ENCODE results near the gene GPR135.
"Not testable (repeated sequence)": the region's sequence is repeated elsewhere in the genome, so short reads cannot be mapped to it uniquely, and the experiment has no call there.

Gene GPR135

DNA sequence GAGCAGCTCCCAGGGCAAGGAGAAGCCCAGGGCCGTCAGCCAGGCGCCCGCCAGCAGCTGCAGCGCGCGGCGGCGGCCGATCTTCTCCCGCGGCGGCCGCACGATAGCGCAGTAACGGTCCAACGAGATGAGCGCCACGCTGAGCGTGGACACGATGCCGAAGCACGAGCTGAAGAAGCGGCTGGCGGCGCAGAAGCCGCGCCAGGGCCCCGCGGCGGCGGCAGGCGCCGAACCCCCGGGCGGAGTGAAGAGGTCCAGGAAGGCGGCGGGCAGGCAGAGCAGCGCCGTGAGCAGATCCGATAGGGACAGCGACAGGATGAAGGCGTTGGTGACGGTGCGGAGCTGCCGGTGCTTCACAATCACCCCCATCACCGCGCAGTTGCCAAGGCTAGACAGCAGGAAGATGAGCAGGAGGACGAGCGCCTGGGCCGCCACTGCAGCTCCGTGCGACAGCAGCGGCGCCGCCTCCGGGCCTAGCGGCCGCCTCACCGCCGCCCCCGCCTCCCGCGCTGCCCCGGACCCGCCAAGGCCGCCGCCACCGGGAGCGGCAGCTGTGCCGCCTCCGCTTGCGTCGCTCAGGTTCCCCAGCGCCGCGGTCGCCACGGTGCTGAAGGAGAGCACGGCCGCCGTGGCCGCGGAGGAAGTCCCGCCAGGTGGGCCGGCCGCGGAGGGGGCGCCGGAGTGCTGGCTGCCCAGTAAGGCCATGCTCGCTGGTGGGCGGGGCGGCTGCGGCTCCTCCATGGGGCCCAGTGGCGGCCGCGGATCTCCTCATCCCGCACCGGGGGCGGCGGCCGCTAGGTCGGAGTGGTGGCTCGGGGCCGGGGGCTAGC, 479 bp downstream of the GPR135 start:
- DNase-seq, result peak; percentile 51 to 58

DNA sequence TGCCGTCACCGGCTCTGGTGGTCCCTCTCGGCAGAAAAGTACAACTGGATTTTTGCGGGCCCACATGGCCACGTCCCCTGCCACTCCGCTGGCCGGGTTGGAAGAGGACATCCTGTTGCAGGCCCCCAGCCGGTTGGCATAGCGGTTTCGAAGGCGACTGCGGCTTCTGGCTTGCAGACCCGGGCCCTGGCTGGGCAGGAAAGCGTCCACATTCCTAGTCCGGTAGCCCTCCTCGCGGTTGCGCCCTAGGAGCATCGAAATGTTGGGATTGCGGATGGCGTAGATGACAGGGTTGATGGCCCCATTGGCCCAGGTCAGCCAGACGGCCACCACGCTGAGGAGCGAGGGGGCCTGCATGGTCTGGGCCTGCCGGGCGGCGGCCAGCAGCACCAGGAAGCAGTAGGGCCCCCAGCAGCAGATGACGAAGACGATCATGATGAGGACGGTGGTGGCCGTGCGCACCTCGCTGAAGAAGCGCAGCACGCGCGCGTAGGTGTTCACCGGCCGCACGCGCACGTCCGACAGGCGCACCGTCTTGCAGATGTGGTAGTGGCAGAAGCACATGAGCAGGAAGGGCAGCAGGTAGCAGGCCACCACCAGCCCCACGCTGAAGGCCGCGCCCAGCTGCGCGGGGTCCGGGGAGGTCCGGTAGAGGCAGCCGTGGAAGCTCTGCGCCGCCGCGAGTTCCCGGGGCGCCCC, 1.2 kb downstream of the GPR135 start:
- peak in 1 of 2 donors; percentile 11 for DNase-seq

DNA sequence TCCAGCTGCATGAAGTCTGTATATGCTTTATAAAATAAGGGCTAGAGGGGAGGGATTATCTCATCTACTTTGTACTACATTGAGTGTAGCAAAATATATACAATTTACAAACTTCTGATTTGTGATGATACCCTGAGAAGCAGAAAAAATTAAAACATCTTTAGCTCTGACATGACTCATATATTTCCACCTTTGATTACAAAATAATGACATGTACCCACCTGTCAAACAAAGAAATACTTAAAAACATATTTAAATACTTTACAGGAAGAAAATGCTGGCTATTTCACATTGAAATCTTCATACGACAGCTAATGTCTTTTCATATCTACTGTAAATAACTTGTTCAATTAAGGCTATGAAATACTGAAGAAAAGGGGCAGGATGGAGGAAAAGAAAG, 3.3 kb downstream of the GPR135 start:
- no peak for DNase-seq

DNA sequence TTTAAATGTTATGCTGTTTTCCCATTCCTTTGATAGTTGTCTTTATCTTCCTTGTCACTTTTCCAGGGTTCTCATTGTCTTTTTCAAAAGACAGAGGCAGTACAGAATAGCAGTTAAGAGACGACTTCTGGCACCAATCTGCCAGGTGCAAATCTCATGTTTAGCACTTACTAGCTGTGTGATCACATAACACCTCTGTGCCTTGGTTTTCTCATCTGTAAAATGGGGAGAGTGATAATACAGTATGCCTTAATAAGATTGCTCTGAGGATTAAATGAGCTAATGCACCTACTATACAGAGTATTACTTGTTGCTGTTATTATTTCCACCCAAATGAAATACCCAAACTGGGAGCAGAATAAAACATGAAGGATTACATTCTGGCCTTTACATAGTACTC, 4.8 kb downstream of the GPR135 start:
- DNase-seq, result no peak

DNA sequence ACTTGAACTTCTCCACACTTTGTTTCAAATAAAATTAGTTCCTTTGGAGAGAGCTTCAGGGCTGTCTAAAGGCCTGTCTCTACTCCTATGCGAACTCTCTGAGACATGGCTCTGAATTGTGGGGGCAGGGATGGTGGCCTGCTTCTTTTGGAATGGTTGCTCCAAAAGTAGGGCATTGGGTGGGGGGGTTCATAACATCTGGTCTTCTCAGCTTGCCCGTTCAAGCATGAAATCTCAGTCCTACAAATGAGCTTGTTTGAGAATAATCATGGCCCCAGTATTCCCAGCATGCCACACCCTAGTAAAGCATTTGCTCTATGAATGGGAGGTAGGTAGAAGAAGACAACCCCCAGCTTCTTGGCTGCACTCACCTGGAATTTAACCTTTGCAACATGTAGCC, 6.7 kb downstream of the GPR135 start:
- DNase-seq, result no peak

DNA sequence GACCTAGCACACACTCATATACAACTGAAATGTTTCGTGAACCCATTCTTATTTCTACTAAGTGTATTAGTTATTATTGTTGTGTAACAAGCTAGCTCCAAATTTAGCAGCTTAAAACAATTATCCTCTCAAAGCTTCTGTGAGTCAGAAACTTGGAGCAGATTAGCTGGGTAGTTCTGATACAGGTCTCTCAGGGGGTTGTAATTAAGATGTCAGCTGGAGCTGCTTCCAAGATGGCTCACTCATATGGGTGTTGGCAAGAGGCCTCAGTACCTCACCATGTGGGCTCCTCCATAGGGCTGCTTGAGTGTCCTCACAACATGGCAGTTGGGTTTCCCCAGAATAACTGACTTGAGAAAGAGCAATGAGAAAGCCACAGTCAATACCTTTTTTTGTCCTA, 9.8 kb downstream of the GPR135 start:
- no peak for DNase-seq

DNA sequence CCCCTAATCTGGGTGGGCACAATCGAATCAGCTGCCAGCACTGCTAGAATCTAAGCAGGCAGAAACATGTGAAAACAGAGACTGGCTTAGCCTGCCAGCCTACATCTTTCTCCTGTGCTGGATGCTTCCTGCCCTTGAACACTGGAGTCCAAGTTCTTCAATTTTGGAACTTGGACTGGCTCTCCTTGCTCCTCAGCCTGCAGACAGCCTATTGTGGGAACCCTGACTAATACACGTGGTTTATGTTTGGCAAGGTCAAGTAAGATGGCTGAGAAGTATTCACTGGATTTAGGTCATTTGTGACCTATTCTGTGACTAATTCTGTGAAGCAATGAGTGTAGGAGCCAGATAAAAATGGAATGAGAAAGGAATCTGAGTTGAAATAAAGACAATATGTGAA, 11.0 kb downstream of the GPR135 start:
- no peak for DNase-seq

DNA sequence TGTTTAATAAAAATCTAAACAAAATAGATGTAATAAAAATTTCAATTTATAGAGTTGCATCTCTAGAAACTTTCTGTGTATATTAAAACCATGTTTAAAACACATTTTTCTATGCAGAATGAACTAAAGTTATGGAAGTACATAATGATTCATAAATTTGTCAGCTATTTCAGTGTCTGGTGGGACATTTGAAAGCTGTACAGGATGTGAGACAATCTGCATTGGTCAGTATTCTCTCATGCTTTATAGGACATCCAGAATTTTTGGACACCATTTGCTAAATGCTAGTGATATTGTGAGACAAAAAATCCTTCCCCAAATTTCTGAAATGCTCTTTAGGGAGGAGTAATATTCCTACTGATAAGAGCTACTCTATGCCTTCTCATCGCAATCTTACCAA, 13.3 kb downstream of the GPR135 start:
- no peak for DNase-seq

DNA sequence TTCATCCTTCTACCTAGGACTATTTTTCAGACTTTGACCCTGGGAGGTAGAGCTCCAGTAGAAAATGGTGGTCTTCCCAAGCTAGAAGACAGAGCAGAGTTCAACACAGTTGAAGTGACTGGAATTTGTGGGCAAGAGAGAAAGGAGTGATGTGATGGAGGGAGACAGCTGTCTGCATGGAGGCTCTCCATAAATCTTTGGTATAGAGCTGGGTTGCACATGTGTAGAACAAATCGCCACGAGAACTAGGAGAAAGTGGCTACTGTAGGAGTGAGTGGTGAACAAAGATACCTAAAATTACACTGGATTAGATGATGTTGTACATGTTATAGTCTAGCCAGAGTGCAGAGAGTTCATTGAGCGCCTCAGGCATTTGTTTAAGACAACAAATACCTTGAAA, 14.5 kb downstream of the GPR135 start:
- no peak for DNase-seq

DNA sequence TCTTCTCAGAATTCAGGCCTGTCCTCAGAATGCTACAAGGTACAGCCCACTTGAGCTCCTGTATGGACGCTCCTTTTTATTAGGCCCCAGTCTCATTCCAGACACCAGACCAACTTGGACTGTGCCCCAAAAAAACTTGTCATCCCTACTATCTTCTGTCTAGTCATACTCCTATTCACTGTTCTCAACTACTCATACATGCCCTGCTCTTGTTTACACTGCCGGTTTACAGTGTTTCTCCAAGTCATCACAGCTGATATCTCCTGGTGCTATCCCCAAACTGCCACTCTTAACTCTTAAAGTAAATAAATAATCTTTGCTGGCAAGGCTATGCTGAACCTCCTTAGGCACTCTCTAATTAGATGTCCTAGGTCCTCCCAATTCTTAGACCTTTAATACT, 16.5 kb downstream of the GPR135 start:
- not testable (repeated sequence) for DNase-seq

DNA sequence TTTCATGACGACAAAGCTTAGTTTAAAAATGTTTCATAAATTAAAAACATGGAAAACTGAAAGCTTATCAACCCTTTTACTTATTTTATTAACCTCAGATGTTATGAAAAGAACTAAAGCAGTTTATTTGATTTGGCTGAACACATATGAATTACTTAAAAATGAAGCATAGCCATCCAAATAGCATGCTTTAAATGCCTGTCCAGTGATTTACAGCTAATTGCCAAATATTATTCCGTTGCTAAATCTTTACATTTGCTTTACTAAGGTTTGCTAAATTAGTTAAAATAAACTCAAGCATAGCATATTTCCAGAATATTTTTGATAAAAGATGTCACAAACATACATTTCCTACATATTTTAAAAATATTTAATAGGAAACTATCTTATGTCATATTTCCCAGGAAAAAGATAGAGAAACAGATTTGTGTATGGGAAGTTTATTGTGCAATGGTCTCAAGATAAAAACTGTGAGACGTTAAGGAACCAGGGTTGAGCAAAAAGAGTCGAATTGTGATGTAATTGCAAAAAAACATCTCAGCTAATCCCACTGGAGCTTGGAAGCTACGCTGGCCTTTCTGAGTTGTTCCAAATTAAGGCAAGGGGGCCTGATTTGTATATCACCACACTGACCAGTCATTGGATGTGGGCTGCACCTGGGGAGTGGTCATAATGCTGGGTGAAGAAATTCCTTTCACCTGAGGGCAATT, 25.8 kb downstream of the GPR135 start:
- DNase-seq, result no peak

DNA sequence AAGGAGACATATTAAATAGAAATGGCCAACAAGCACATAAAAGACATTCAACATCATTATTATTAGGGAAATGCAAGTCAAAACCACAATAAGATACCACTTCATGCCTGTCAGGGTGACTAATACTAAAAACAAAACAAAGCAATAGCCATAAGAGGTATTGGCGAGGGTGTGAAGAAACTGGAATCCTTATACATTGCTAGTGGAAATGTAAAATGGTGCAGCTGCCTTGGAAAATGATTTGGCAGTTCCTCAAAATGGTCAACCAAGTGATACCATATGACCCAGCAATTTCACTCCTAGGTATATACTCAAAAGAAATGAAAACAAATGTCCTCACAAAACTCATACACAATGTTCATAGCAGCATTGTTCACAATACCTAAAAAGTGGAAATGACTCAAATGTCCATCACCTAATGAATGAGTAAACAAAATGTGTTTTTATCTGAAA, 27.0 kb downstream of the GPR135 start:
- DNase-seq, result no peak

DNA sequence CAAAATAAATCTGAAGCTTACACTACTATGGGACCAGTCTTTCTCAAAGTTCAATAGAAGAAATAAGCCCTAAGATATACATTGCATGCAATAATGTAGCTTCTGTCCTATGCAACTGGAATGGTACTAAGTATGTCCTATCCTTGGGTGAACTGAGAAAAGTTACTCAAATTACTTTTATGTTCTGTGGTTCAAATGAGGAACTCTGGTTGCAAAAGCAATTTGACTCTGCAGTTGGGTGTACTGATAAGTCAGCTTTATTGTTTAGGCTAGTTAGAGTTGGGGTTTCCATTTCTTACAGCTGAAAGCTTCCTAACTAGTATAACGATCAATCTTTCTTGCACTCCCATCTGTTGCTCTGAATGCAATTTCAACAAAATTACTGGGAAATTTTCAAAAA, 29.2 kb downstream of the GPR135 start:
- DNase-seq, result no peak

DNA sequence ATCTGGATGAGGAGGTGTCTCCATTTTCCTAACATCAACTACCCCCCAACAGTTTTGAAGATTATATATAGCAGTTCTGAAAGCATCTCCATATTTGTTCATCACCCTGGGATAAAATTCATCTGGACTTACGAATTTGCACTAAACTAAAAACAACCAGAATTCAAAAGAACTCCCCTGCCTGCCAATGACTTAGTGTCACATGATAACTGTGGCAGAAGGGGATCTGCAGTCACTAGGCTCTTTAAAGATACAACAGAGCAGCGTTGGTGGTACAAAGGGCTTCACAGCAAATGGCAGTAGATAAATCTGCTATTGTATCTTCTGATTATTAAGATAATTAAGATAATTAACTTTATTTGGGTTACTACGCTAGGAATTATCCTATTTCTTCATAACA, 30.1 kb downstream of the GPR135 start:
- DNase-seq, result no peak

DNA sequence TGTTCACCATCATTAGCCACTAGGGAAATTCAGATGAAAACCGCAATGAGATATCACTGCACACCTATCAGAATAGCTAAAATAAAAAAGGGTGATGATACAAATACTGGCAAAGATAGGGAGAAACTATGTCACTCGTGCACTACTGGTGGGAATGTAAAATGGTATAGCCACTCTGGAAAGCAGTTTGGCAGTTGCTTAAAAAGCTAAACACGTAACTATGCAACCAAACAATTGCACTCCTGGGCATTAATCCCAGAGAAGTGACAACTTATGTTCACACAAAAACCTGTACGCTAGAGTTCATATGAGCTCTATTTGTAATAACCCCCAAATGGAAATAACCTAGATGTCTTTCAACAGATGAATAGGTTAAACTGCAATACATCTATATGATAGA, 35.4 kb downstream of the GPR135 start:
- DNase-seq, result no peak

DNA sequence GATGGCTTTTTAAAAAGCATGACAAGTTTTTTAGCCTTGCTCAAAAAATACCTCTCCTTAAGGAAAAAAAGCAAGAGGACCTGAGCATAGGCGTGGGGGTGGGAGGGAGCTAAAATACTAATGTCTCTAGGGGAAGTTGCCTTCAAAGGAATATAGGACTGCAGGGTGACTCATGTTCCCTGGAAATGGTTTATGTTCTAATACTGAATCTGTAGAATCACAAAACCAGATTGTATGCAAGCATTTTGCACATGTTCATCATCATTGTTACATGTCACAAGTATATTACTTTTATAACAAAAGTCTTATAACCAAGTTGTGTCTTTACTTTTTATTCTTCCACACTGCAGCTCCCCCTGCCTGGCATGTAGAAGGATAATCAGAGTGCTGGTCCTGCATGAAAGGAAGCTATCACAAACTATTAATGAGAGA, 36.6 kb downstream of the GPR135 start:
- no peak for DNase-seq

DNA sequence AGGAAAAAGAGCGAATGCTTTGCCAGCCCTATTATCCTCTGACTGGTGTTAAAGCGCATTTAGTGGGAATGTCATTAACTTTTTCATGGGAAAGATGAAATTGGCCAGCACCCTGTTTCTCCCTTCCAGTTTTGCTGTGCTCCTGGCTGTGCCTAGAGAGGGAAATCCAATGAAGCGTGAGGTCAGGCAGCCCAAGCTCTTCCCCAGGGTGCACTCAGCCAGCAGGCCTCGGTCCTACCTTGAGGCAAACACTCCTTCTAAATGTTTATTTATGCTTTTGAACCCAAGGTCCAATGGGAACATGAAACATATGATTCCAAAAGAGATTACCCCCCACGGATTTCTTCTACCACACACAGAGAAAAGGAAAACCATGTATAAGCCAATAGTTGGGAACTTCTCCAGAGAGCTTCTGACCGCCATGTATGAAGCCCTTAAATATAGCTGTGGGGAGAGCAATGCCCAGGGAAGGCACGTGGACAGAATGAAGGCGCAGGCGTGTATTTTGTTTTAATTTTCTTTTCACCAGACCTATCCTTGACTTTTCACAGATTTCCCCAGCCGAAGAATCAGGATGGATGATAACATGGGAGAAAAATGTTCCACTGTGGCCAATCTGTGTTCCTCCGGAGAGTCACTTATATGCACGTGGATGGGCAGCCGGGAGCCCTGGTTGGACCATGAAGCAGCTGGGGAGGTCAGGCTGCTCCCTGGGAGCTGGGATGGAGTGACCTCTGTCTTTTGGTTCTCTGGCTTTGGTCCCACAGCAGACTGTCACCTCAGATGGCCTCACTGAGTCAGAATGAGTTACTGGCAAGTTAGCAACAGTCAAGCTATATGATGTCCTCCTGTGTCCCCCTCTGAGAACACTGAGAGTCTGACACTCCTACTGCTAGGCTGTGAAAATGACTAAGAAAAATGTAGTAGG, 37.3 kb downstream of the GPR135 start:
- DNase-seq, result no peak

DNA sequence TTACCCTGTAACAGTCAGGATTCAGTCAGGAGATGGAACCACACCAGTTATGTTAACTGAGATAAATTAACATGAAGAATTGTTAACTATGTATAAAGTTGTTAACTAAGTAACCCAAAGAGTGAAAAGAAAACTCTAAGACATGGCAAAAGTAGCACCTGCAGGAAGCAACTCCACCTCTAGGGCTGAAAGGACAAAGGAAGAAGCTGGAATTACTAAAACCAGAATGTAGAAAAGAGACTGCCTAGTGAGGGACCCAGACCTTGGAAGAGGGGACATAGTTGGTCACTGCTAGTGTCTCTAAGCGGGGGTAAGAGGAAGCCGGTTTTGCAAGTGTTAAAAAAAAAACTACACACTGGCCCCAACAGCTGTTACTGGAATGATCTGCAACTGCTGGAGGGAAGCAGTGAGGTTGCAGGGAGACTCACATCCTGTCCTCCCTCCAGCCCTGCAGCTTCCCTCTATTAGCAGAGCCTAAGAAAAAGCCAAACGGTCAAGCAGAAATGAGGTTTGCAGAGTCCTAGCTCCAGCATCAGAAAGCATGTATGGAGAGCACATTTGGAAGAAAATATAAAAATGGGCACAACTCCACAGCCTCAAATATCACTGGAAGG, 39.8 kb downstream of the GPR135 start:
- no peak for DNase-seq

DNA sequence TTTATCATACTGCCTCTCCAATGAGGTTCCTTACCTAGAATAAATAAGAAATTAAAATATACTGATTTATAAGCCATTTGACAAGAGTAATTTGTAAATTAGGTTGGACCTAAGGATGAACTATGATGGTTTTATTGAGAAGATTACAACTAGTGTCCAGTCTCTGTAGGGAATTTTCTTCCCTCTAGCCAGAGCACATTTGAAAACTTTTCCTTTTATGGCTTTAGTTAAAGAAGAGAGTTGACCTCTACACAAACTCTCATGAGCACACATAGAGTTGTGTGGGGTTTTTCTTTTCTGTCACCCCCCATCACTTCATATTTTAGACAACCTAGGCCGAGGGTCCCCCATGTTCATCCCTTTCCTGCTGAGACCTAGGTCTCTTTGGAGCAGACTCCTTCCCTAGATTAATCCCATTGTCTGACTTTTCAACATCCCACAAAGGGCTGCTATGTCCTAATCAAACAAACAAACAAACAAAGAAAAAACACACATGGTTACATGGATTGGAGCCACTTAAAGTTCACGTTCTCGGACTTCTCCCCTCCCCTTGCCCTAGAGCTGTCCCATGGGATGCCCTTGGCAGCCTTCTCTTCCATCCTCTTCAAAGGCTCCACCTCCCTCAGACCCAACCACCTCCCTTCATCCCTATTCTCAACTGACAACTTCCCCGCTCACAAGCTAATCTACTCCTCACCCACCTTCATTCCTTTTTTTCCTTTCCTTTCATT, 40.7 kb downstream of the GPR135 start:
- DNase-seq, result no peak

DNA sequence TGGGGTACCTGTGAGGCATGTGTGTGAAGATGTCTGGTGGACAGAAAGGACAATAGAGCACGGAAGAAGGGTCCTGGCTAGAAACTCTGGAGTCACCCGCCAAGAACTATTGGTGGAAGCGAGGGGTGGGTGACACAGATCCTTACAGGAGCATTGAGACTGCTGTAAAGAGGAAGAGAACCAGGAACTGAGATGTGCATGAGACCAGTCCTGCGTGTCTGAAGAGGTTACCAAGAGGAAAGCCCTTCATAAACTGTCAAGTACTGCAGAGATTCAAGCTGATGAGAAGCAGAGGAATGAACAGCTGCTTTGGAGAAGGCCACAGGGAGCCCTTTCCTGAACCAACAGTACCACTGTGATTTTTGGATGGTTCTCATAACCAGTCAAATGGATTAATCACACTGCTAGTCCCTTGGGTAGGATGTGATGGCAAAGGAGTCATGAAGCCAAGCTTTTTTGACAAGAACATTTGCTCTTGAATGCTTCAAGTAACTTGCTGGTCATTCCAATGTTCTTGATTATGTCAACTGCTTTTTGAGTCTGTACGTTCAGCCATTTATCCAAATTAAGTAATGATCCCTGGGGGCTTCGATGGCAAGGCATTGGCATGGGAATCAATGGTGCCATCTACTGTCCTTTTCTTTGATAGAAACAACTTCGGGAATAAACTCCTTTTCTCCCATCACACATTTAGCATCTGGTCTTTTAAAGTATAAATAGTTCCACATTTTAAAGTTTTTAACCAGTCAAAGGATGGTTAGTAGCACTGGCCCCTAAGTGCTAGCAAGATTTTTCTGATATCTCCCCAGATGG, 42.9 kb downstream of the GPR135 start:
- DNase-seq, result no peak

DNA sequence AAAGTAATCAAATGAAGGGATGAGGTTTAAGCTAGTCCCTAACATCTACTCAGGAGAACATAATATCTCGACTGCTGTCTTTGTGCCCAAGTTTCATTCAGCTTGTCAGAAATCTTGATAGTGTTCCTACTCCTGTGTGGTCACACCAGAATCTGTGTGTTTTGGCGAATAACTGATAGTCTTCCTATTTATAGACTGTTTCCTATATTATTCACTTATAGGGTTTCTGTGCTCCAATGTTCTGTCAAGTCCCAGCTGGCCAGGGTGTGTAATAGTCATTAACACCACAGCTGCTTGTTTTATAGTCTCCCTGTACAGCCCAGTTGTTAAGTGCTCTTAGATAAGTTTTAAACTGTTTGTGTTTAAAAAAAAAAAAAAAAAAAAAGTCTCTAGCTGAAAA, 45.9 kb downstream of the GPR135 start:
- no peak for DNase-seq
